K562 (cell line): ENCODE results near the gene FGF10. TPM values are rescaled to one million over a fixed set of nuclear protein-coding genes. Genes with fewer than 3 reads are reported as not detected.

Experiments used
- ATAC-seq: fragments of 200-7000 bp; cut with Tn5 transposase; 3 replicates; pipeline ENCODE4 v1.9.1; 2020; ENCODE audit warnings: moderate library complexity
- BruUV-seq: library from RNA; stranded (reverse); fragments of 400-500 nt; replicated peaks from 2 replicates; lab custom pipeline; 2021; lab: Mats Ljungman, UMichigan
- CTCF ChIA-PET: fragments of 300-600 bp; formaldehyde crosslinking; extraction: SDS; loops from one replicate; lab custom pipeline; 2021; ENCODE audit warnings: low intra/inter-chr PET ratio; lab: Yijun Ruan, JAX
- POLR2A ChIA-PET: fragments of 300-600, 350-650 bp; sonication (Branson Sonifier 250); formaldehyde crosslinking; extraction: SDS; loops from one replicate; lab custom pipeline; 2021; ENCODE audit warnings: antibody characterized with exemption, inconsistent platforms; lab: Yijun Ruan, JAX
- DNase-seq, 4 experiments: peaks; one replicate each; pipeline versions ENCODE4 v3.0.0 to v3.0.0-alpha.2; 2011 to 2018; ENCODE audit warnings: low spot score in 3 of 4, mixed read lengths in 3 of 4; ENCODE audit errors: extremely low read depth in 1 of 4
- FAIRE-seq: peaks from 2 replicates; lab custom pipeline; 2011; peaks lifted over from hg19 to GRCh38; lab: Jason Lieb, UNC
- H2AFZ ChIP-seq: 2 replicates; pipeline ENCODE4 v1.6.0; 2011; ENCODE audit warnings: low read depth, low read length, control low read depth, inconsistent platforms
- H3K27ac ChIP-seq: fragments of 200-600 bp; 3 replicates; pipeline ENCODE4 v1.8.0; 2011; ENCODE audit warnings: low read depth, mild to moderate bottlenecking, control low read depth, inconsistent platforms, low read length, moderate library complexity, mixed read lengths; ENCODE audit errors: extremely low read depth
- H3K27me3 ChIP-seq, 2 experiments: fragments of 300-600 bp in 1 of 2; 2 replicates in 1 of 2; 3 replicates in 1 of 2; pipeline versions ENCODE4 v1.6.0 to v1.8.0; 2011; ENCODE audit warnings: inconsistent platforms in 2 of 2, low read length in 2 of 2, mild to moderate bottlenecking in 1 of 2, mixed read lengths in 1 of 2, moderate library complexity in 1 of 2; ENCODE audit not compliant: control insufficient read depth in 2 of 2, insufficient read depth in 2 of 2
- H3K36me3 ChIP-seq: fragments of 300-600 bp; 3 replicates; pipeline ENCODE4 v1.8.0; 2011; ENCODE audit warnings: mild to moderate bottlenecking, low read length, inconsistent platforms; ENCODE audit not compliant: control insufficient read depth, insufficient read depth
- H3K4me1 ChIP-seq, 2 experiments: fragments of 200-600 bp in 1 of 2; replicated peaks in 1 of 2; 2 replicates in 1 of 2; 3 replicates in 1 of 2; pipeline versions ENCODE4 v1.5.1 to v1.8.0; 2011; ENCODE audit warnings: inconsistent platforms in 2 of 2, low read length in 2 of 2, mild to moderate bottlenecking in 1 of 2, mixed read lengths in 1 of 2, moderate library complexity in 1 of 2; ENCODE audit not compliant: control insufficient read depth in 2 of 2, insufficient read depth in 2 of 2
- H3K4me2 ChIP-seq: 2 replicates; pipeline ENCODE4 v1.6.1; 2011; ENCODE audit warnings: low read length, control low read depth, inconsistent platforms, mixed read lengths; ENCODE audit not compliant: insufficient read depth
- H3K4me3 ChIP-seq: fragments of 200-600 bp; sonication (generic), shearing (Covaris generic); 2 replicates; pipeline ENCODE4 v1.5.1; 2016; ENCODE audit warnings: control low read depth, inconsistent platforms
- H3K79me2 ChIP-seq: fragments of 200-600 bp; 3 replicates; pipeline ENCODE4 v1.8.0; 2011; ENCODE audit warnings: low read length, inconsistent platforms; ENCODE audit not compliant: control insufficient read depth, insufficient read depth
- H3K9ac ChIP-seq, 2 experiments: 2 replicates each; pipeline versions ENCODE4 v1.6.0 to v1.6.1; 2011; ENCODE audit warnings: low read depth in 2 of 2, low read length in 2 of 2, control low read depth in 1 of 2, inconsistent platforms in 1 of 2, mild to moderate bottlenecking in 1 of 2, mixed read lengths in 1 of 2; ENCODE audit not compliant: insufficient read depth in 1 of 2
- H3K9me1 ChIP-seq: one replicate; pipeline ENCODE4 v1.6.0; 2011; ENCODE audit warnings: inconsistent platforms, mild to moderate bottlenecking, low read length, moderate library complexity; ENCODE audit not compliant: control insufficient read depth, insufficient read depth
- H3K9me3 ChIP-seq: replicated peaks from 2 replicates; pipeline ENCODE4 v1.5.1; 2011; ENCODE audit warnings: low read depth, low read length, inconsistent platforms; ENCODE audit not compliant: control insufficient read depth, insufficient read depth
- H4K20me1 ChIP-seq: replicated peaks from 2 replicates; pipeline ENCODE4 v1.6.1; 2011; ENCODE audit warnings: low read length, inconsistent platforms, mixed read lengths; ENCODE audit not compliant: control insufficient read depth, insufficient read depth
- HDAC2 ChIP-seq: fragments of 450-650 bp; IDR thresholded peaks from 2 replicates; pipeline ENCODE4 v1.6.1; 2016; ENCODE audit warnings: mild to moderate bottlenecking
- KLF13 ChIP-seq: fragments of 450-650 bp; IDR thresholded peaks from 2 replicates; pipeline ENCODE4 v1.6.1; 2016; ENCODE audit warnings: missing genetic modification characterization, low read depth, mild to moderate bottlenecking, missing compliant biosample characterization, moderate library complexity, borderline replicate concordance
- MED1 ChIP-seq: sonication (generic); formaldehyde crosslinking; IDR thresholded peaks from 2 replicates; pipeline ENCODE4 v1.8.1; 2023; ENCODE audit warnings: missing genetic modification reagents, borderline replicate concordance
- ZC3H8 ChIP-seq: fragments of 450-650 bp; IDR thresholded peaks from 2 replicates; pipeline ENCODE4 v1.6.1; 2017
- WGBS: fragments of 100-300 bp; shearing (Covaris generic); methylation state at CpG from one replicate; pipeline ENCODE4 v1.1.6; 2016; ENCODE audit warnings: low coverage, mixed read lengths; ENCODE audit not compliant: insufficient coverage; ENCODE audit errors: missing lambda C conversion rate; 5-methylcytosine and 5-hydroxymethylcytosine counted together
- in situ Hi-C: fragments of 300-500 bp; cut with MboI; formaldehyde crosslinking; loops from 4 replicates; pipeline ENCODE4 v1.15.0; 2018; ENCODE audit warnings: inconsistent platforms, mixed read lengths
- intact Hi-C: fragments of 100-400 bp; cut with micrococcal nuclease; formaldehyde crosslinking; loops from 2 replicates; pipeline ENCODE4 v1.14.2; 2022
- polyA plus RNA-seq, 8 experiments: library from polyadenylated mRNA; depleted of rRNA in 4 of 8; stranded (reverse) in 5 of 8; unstranded in 3 of 8; fragments of >200 nt; fragmentation: Nextera tagmentation in 2 of 8; fragmentation: Illumina TruSeq in 1 of 8; extraction: Ambion mirVana in 2 of 8; extraction: Trizol in 1 of 8; gene quantifications; 2 replicates each; pipeline versions ENCODE4 v1.2.1 to v1.2.3, GENCODE V29; 2011 to 2014; ENCODE audit warnings: inconsistent platforms in 1 of 8, missing spikeins in 1 of 8
- total RNA-seq, 7 experiments: library from RNA; depleted of rRNA in 6 of 7; stranded (reverse); fragments of >200 nt in 6 of 7; fragmentation: Illumina TruSeq in 2 of 7; extraction: Trizol in 2 of 7; gene quantifications; 2 replicates each; pipeline versions ENCODE4 v1.2.1 to v1.2.3, GENCODE V29; 2011 to 2021; ENCODE audit warnings: low replicate concordance in 1 of 7
- TF ChIP-seq, protein P1 (sequence below): sonication (generic); formaldehyde crosslinking; IDR thresholded peaks from 2 replicates; pipeline ENCODE4 v1.8.0; 2023; ENCODE audit warnings: missing genetic modification reagents, mild to moderate bottlenecking, borderline replicate concordance

Gene FGF10
- total and polyA plus RNA-seq, 9 of the 15 experiments (the other 6 are each of a cell fraction or from before 2014, with no cell fraction given): not detected

DNA sequence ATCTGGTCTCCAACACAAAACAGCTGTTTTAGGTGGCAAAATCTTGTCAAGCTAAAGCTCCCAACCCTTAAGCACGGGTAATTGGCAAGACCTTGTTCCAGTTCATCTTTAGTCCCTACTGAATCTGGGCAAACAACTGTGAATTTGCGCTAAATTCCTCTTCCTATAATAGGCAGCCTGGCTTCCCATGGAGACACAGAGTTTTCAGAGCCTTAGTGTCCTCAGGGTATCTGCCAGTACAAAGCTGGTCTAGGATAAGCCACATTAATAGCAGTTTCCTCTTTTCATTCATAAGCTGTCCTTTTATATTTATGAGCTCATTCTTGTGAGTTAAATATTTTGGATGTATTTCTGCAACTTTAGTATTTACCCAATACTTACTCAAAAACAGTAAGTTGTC, 59.5 kb downstream of the FGF10 start:
- Histone ChIP-seq H3K9me1 (no peaks in the 10 kb centered on the region), H4K20me1 (no peaks in the 10 kb centered on the region), H3K4me2 (no peak overlapping the region), H3K27ac (no peak overlapping the region), H3K27me3 (no peaks in the 10 kb centered on the region), H3K4me1 (no peaks in the 10 kb centered on the region), H3K79me2 (no peaks in the 10 kb centered on the region), H3K4me3 (no peak overlapping the region), H3K9ac (no peak overlapping the region), H3K9me3 (no peaks in the 10 kb centered on the region), H2AFZ (no peak overlapping the region), H3K36me3 (no peaks in the 10 kb centered on the region)
- FAIRE-seq (no peak), ATAC-seq (no peak)
- 0% methylated on average over 2 of the region's 2 CpGs for WGBS
- in situ Hi-C loops (no loop called here), intact Hi-C loops (loop anchor here (5.0 kb wide), 1 partner anchor 597 kb away; no protein-coding TSS in a partner anchor)
- no TSS peak for BruUV-seq
- POLR2A ChIA-PET: no interaction called here
- TF ChIP-seq, protein P1, sequence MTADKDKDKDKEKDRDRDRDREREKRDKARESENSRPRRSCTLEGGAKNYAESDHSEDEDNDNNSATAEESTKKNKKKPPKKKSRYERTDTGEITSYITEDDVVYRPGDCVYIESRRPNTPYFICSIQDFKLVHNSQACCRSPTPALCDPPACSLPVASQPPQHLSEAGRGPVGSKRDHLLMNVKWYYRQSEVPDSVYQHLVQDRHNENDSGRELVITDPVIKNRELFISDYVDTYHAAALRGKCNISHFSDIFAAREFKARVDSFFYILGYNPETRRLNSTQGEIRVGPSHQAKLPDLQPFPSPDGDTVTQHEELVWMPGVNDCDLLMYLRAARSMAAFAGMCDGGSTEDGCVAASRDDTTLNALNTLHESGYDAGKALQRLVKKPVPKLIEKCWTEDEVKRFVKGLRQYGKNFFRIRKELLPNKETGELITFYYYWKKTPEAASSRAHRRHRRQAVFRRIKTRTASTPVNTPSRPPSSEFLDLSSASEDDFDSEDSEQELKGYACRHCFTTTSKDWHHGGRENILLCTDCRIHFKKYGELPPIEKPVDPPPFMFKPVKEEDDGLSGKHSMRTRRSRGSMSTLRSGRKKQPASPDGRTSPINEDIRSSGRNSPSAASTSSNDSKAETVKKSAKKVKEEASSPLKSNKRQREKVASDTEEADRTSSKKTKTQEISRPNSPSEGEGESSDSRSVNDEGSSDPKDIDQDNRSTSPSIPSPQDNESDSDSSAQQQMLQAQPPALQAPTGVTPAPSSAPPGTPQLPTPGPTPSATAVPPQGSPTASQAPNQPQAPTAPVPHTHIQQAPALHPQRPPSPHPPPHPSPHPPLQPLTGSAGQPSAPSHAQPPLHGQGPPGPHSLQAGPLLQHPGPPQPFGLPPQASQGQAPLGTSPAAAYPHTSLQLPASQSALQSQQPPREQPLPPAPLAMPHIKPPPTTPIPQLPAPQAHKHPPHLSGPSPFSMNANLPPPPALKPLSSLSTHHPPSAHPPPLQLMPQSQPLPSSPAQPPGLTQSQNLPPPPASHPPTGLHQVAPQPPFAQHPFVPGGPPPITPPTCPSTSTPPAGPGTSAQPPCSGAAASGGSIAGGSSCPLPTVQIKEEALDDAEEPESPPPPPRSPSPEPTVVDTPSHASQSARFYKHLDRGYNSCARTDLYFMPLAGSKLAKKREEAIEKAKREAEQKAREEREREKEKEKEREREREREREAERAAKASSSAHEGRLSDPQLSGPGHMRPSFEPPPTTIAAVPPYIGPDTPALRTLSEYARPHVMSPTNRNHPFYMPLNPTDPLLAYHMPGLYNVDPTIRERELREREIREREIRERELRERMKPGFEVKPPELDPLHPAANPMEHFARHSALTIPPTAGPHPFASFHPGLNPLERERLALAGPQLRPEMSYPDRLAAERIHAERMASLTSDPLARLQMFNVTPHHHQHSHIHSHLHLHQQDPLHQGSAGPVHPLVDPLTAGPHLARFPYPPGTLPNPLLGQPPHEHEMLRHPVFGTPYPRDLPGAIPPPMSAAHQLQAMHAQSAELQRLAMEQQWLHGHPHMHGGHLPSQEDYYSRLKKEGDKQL (CRISPR knock-in tag): no peak
- TF ChIP-seq KLF13 (tag) (no peak), HDAC2 (no peak), MED1 (CRISPR knock-in tag) (no peak), ZC3H8 (no peak)
- TF ChIP-seq, all 486 proteins: peak for 0
- DNase-seq: no peak
- CTCF ChIA-PET: interaction anchor here (0.6 kb wide), 1 partner anchor 65 kb away, joined by 4 read pairs; no protein-coding TSS in a partner anchor
